Epithelial cell of esophagus (primary cell): Measurements from ENCODE around the gene KIF5A.
"Not testable (repeated sequence)": the region's sequence is repeated elsewhere in the genome, so short reads cannot be mapped to it uniquely, and the experiment has no call there.

Source experiments
- DNase-seq: peaks from one replicate; pipeline ENCODE4 v3.0.0; 2010; ENCODE audit warnings: low read depth
- H3K4me3 ChIP-seq: 2 replicates; pipeline ENCODE4 v1.5.1; 2011; ENCODE audit warnings: mild to moderate bottlenecking, low read length, control low read depth
- CTCF ChIP-seq: IDR thresholded peaks from 2 replicates; pipeline ENCODE4 v1.5.1; 2011; ENCODE audit warnings: low read depth, mild to moderate bottlenecking, low read length, control low read depth, inconsistent platforms; ENCODE audit not compliant: insufficient read depth; ENCODE audit errors: missing control alignments

KIF5A gene

DNA sequence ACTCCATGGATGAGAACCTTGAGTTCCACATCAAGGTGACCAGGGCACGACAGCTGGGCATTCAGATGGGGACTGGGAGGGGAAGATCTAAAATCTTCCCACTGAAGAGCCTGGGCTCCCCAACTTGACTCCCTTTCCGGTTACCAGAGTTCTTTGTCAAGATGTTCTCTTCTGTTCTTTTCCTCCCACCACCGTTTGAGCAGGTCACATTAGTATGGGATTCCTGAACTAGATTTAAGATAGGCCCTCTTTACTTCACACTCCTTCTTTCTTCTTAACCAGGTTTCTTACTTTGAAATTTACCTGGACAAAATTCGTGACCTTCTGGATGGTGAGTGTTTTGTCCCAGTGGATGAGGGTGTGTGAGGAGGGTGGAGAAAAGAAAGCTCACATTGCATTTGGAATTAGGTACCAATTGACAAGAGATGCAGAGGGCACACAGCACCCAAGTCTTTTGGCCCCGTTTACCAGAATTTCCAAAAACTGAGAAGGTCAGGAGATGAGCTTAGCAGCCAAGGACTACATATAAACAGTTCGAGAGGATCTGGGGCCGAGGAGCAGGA lies 14.4 kb downstream of the KIF5A start:
- no peak for DNase-seq
- H3K4me3 ChIP-seq: no peak overlapping the region
- no peak for TF ChIP-seq CTCF

DNA sequence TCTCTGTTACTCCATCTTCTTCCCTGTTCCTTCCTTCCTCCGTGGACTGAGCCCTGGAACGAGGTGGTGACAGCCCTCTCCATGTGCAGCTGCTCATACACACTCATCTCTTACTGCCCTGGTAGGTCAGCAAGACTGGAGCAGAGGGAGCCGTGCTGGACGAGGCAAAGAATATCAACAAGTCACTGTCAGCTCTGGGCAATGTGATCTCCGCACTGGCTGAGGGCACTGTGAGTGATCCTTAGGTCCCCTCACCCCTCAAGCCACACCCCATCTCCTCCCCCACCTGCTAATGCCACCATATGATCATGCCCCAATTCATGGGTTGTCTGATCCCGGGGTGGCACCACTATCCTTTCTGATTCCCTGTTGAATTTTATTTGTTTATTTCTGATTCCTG lies 19.0 kb downstream of the KIF5A start:
- DNase-seq: no peak
- H3K4me3 ChIP-seq: no peak overlapping the region
- TF ChIP-seq CTCF: no peak

DNA sequence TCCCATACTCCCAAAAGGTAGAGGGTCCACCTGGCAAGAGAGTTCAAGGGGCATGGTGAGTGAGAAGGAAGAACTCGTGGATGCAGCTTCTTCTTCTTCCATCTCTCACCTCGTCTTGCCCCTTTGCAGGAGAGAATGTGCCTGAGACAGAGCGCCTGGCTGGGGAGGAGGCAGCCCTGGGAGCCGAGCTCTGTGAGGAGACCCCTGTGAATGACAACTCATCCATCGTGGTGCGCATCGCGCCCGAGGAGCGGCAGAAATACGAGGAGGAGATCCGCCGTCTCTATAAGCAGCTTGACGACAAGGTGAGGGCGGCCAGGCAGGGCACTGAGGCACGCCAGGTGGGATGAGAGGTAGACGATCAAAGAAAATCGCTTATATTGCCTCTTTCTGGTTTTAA lies 20.0 kb downstream of the KIF5A start:
- no peak for TF ChIP-seq CTCF
- no peak for DNase-seq
- no peak overlapping the region for H3K4me3 ChIP-seq

- H3K4me3 ChIP-seq, DNase-seq: not testable (repeated sequence)
These were observed 20.6 kb downstream of the KIF5A start for GRCh38 chr12:57570438-57570837.

DNA sequence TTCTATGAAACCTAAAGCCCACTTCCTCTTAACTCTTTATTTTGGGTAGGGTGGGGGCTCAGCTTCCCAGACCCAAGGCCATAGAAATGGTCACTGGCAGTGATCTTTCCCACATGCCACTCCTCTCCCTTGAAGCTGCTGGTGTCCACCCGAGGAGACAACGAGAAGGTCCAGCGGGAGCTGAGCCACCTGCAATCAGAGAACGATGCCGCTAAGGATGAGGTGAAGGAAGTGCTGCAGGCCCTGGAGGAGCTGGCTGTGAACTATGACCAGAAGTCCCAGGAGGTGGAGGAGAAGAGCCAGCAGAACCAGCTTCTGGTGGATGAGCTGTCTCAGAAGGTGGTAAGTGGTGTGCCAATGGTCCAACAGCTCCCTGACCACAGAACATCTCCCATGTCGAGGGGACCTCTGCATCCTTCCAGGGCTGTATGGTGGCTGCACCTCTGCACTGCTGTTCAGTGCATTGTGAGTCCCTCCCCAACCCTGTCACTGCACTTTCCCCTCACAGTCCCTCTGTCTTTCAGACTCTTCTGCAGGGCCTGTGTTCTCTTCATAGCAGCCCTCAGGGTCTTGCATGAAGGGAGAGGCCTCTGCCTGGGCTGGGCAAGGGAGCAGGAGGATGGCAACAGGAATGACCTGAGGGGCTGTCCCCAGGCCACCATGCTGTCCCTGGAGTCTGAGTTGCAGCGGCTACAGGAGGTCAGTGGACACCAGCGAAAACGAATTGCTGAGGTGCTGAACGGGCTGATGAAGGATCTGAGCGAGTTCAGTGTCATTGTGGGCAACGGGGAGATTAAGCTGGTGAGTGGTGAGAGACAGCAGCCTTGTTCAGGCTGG lies 22.3 kb downstream of the KIF5A start:
- TF ChIP-seq CTCF: no peak
- H3K4me3 ChIP-seq: no peak overlapping the region
- DNase-seq: no peak

- no peak for DNase-seq
- H3K4me3 ChIP-seq: no peak overlapping the region
- TF ChIP-seq CTCF: no peak
These were observed 25.0 kb downstream of the KIF5A start for GRCh38 chr12:57574795-57575194.

DNA sequence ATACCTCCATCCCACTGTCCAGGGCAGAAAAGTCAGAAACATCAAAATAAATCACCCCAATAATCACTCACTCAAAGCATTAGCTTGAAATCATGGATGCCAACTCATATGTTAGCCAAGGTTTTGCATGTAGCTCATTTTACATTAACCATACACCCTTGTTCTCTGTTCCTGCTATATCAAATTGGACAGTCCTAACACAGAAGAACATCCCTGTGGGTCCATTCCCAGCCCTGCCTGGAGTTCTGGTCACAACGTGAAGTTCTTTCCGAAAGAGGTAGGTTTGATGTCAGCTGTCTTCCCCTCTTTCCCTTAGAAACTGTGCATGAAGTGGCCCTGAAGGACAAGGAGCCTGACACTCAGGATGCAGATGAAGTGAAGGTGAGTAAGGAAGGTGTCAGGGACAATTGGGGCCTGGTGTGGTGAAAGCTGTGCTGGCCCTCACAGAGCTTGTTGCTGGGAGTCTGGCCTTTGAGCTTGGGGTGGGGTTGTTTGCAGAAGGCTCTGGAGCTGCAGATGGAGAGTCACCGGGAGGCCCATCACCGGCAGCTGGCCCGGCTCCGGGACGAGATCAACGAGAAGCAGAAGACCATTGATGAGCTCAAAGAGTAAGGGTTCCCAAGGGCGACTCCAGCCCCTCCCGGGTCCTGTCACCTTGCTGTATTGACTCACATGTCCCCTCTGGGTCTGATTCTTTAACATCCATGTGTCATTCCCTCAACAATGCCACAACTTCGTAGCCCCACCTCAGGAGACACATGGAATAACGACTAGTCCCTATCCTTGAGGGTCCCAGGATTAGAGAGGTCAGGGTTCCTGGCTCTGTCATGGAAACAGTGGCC lies 26.1 kb downstream of the KIF5A start:
- no peak for DNase-seq
- no peak overlapping the region for H3K4me3 ChIP-seq
- TF ChIP-seq CTCF: no peak
